Activated CD8-positive, alpha-beta memory T cell treated with anti-CD3 and anti-CD28 coated beads, Interleukin-2, amount 50 U/mL, for 4 hours (primary cell): Measurements from ENCODE around the gene FLT1.

Source experiments
- DNase-seq: peaks from one replicate; pipeline ENCODE4 v3.0.0-alpha.2; 2020

The FLT1 gene

GRCh38 chr13:28299916-28300315 is 195.0 kb downstream of the FLT1 start:
- no peak for DNase-seq

GRCh38 chr13:28297341-28297740 is 197.6 kb downstream of the FLT1 start:
- DNase-seq = no peak

GRCh38 chr13:28286263-28286662 is 208.7 kb downstream of the FLT1 start:
- DNase-seq = no peak

GRCh38 chr13:28283600-28283999 is 211.3 kb downstream of the FLT1 start:
- DNase-seq = no peak

GRCh38 chr13:28282451-28282850 is 212.5 kb downstream of the FLT1 start:
- DNase-seq = no peak

GRCh38 chr13:28273919-28274318 is 221.0 kb downstream of the FLT1 start:
- no peak for DNase-seq

GRCh38 chr13:28271056-28271840 is 223.7 kb downstream of the FLT1 start:
- DNase-seq = no peak

- no peak for DNase-seq
Observed at GRCh38 chr13:28268800-28269223, 226.1 kb downstream of the FLT1 start.

GRCh38 chr13:28267497-28267896 is 227.4 kb downstream of the FLT1 start:
- no peak for DNase-seq

GRCh38 chr13:28258417-28258816 is 236.5 kb downstream of the FLT1 start:
- no peak for DNase-seq

- no peak for DNase-seq
Observed at GRCh38 chr13:28257305-28257704, 237.6 kb downstream of the FLT1 start.

GRCh38 chr13:28252547-28252946 is 242.4 kb downstream of the FLT1 start:
- DNase-seq = no peak

GRCh38 chr13:28251466-28251865 is 243.5 kb downstream of the FLT1 start:
- no peak for DNase-seq

GRCh38 chr13:28250542-28250941 is 244.4 kb downstream of the FLT1 start:
- no peak for DNase-seq
